T-helper 17 cell (primary cell): ENCODE results near the gene NRXN2. TPM values are rescaled to one million over a fixed set of nuclear protein-coding genes. Genes with fewer than 3 reads are reported as not detected.

Source experiments
- ATAC-seq: fragments of 150-1000 bp; cut with Tn5 transposase; 2 replicates; pipeline ENCODE4 v1.10.0; 2021; ENCODE audit warnings: mild to moderate bottlenecking, moderate library complexity
- DNase-seq, 3 donors: peaks; one replicate each; pipeline versions ENCODE4 v3.0.0 to v3.0.0-alpha.2; 2020 to 2021
- H3K9me3 ChIP-seq: one replicate; pipeline ENCODE4 v1.7.0; 2013; ENCODE audit warnings: low read length, mild to moderate bottlenecking; ENCODE audit not compliant: control insufficient read depth, poor library complexity, severe bottlenecking
- H3K27ac Mint-ChIP-seq: one replicate; pipeline ENCODE4 v1.8.0; 2022; ENCODE audit warnings: mild to moderate bottlenecking, moderate library complexity, mixed read lengths
- H3K27me3 Mint-ChIP-seq: one replicate; pipeline ENCODE4 v1.8.0; 2022; ENCODE audit warnings: mixed read lengths
- H3K36me3 Mint-ChIP-seq: one replicate; pipeline ENCODE4 v1.8.0; 2022; ENCODE audit warnings: low read depth, mixed read lengths
- H3K4me1 Mint-ChIP-seq: one replicate; pipeline ENCODE4 v1.8.0; 2022; ENCODE audit warnings: mild to moderate bottlenecking, mixed read lengths
- H3K4me3 Mint-ChIP-seq: one replicate; pipeline ENCODE4 v1.8.0; 2022; ENCODE audit warnings: mild to moderate bottlenecking, moderate library complexity, mixed read lengths
- total RNA-seq, 4 donors: library from RNA in 2 of 4; stranded (reverse) in 2 of 4; gene quantifications; one replicate each; pipeline ENCODE4 v1.2.3 and lab custom pipeline; 2022 to 2026

Gene NRXN2
- total RNA-seq, 2 donors from 2014 or later = 0.21 to 0.32 TPM

DNA sequence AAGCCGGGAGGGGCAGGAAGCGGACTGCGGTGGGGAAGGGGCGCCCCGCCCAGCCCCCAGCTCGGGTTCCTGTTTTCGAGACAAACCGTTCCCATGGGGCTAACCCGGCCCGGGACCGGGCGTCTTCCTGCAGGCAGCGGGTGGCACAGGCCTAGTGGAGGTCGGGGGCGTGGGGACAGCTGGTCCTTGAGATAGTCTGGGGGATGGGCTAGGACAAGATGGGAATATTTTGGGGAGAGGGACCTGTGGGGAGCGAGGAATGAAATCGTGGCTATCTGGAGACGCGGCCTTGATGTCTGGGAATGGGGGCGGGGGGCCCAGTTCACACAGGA lies 22.2 kb upstream of the NRXN2 start:
- ATAC-seq = peak; percentile 45
- H3K27me3 Mint-ChIP-seq = no peaks in the 10 kb centered on the region
- peak overlapping the region; percentile 98 for H3K27ac Mint-ChIP-seq
- peak overlapping the region; percentile 98 for H3K4me3 Mint-ChIP-seq
- DNase-seq = peak; percentile 72 to 80 (median 72)
- H3K4me1 Mint-ChIP-seq = peaks cover 39% of the 10 kb centered on the region
- H3K36me3 Mint-ChIP-seq = peaks cover 13% of the 10 kb centered on the region
- no peaks in the 10 kb centered on the region for H3K9me3 ChIP-seq

DNA sequence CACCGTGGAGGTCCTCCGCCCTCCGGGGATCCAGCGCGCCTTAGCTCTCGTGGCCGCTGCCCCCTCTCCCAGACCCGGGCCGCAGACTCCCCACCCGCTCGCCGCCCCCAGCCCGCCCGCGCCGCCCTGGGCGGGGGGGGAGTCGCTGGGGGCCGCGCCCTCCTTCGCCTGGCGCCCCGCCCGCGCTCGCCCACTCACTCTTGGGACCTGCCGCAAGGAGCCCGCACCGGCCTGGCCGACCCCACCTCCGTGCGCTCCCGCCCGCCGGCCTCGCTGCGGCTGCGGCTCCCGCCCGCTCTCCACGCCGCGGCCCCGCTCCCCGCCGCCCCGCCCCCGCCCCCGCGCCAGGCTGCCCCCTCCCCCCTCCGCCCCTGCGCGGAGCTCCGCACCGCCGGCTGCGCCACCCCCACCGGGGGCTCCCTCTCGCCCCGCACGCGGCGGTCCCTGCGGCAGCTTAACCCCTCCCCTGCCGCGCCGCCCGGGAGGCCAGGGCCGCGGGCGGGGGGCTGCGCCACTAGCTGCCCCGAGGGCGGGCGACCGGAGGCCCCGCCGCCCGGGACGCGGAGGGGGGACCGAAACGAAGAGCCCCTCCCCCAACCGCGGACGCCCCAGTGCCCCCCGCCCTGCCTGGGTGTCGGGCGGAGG lies 21.7 kb upstream of the NRXN2 start:
- Mint-ChIP-seq H3K4me1 (peaks cover 40% of the 10 kb centered on the region), H3K36me3 (peaks cover 13% of the 10 kb centered on the region), H3K27me3 (no peaks in the 10 kb centered on the region), H3K4me3 (peak overlapping the region; percentile 99), H3K27ac (peak overlapping the region; percentile 98)
- ATAC-seq (peak; percentile 1), DNase-seq (peak in 2 of 3 donors; percentile 42 to 52)
- H3K9me3 ChIP-seq = no peaks in the 10 kb centered on the region

DNA sequence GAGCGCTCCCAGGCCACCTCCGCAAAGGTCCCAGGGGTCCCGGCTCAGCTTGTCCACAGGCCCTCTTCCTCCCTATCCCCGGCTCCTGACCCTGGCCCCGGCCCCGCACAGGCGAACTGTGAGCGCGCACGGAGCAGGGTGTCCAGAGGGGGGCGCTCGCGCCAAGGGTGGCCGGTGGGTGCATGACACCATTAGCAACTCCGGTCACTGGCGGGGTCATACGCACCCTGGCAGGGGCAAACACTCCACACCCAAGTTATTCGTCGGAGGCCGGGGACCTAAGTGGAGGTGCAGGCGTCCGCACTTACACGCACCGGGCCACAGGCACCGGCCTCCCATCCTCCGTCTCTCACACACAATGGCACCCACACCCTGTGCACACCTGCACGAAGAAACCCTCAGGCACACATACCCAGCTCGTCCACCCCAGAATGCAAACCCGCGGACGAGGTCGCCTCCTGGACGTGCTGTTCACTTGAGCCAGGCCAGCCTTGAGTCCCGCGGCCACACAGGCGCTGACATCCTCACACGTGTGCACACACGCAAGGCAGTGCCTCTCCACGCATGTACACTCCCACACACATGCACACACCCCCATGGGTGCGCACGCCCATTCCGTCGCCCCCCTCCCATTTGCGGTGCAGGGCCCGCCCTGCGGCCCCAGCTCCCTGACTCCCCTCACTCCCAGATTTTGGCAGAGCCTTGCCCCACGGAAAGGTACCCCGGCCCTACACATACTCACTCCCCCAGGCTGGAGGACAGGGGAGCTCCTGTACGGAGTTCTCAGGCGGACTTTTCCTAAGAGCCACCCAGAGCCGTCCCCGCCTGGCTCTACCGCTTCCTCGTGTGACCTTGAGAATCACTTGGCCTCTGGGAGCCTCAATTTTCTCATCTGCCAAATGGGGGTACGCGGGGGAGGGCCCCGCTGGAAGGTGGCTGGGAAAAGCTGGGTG lies 20.9 kb upstream of the NRXN2 start, which contains the start of gene RASGRP2:
TSS of gene RASGRP2 (minus strand) at position 552 of the 953 bp plus-strand sequence. CDS start 1,276 bp downstream, outside the sequence.
- no peaks in the 10 kb centered on the region for H3K9me3 ChIP-seq
- H3K36me3 Mint-ChIP-seq = peaks cover 13% of the 10 kb centered on the region
- peak within 1 kb of the TSS; percentile 99 for H3K4me3 Mint-ChIP-seq
- peaks cover 47% of the 10 kb centered on the region for H3K4me1 Mint-ChIP-seq
- DNase-seq (peak; percentile 77 to 90 (median 78)), ATAC-seq (peak; percentile 64)
- peak within 1 kb of the TSS; percentile 98 for H3K27ac Mint-ChIP-seq
- H3K27me3 Mint-ChIP-seq = no peaks in the 10 kb centered on the region

DNA sequence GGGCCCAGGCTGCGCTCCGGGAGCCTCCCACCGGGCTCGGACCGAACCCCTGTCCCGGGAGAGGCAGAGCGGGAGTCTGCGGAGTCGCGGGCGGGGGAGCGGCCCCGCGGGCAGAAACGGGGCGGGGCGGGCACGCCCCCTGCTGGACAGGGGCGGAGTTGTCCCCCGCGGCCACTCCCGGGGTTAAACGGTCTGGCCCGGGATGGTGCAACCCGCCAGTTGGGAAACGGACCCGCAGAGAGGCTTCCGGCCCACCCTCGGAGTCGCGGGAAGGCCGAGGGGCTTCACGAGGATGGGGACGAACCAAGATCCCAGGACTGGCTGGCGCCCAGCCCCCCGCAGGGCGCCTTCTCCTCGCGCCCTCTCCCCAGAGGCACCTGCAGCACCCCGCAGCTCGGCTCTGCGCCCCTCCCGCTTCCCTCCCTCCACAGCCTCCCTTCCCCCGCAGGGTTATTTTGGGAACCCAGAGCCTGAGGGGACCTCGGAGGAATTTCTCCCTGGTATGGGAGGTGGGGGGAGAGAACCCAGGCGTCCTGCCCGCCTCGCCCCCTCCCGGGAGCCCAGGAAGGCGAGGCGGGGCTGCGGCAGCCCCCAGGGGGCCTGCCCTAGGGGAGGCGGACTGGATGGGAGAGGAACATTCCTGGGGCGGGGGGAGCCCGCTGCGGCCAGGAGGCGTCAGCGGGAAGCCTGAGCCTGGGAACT lies 20.0 kb upstream of the NRXN2 start:
- peaks cover 13% of the 10 kb centered on the region for H3K36me3 Mint-ChIP-seq
- ATAC-seq (peak; percentile 17), DNase-seq (peak; percentile 70 to 80 (median 76))
- H3K9me3 ChIP-seq = no peaks in the 10 kb centered on the region
- H3K27ac Mint-ChIP-seq = peak overlapping the region; percentile 98
- H3K4me1 Mint-ChIP-seq = peaks cover 46% of the 10 kb centered on the region
- H3K27me3 Mint-ChIP-seq = no peaks in the 10 kb centered on the region
- H3K4me3 Mint-ChIP-seq = peak overlapping the region; percentile 99

GRCh38 chr11:64742087-64742888 lies 19.3 kb upstream of the NRXN2 start:
- no peak for ATAC-seq
- no peaks in the 10 kb centered on the region for H3K9me3 ChIP-seq

GRCh38 chr11:64741375-64742086 lies 18.5 kb upstream of the NRXN2 start:
- peak overlapping the region; percentile 83 for H3K27ac Mint-ChIP-seq
- no peak for DNase-seq
- H3K36me3 Mint-ChIP-seq = peaks cover 13% of the 10 kb centered on the region
- peaks cover 44% of the 10 kb centered on the region for H3K4me1 Mint-ChIP-seq
- no peak for ATAC-seq
- peak overlapping the region; percentile 99 for H3K4me3 Mint-ChIP-seq
- no peaks in the 10 kb centered on the region for H3K9me3 ChIP-seq
- no peaks in the 10 kb centered on the region for H3K27me3 Mint-ChIP-seq

More at GRCh38 chr11:64742087-64742888, 19.3 kb upstream of the NRXN2 start:
- DNase-seq = no peak
- Mint-ChIP-seq H3K27me3 (no peaks in the 10 kb centered on the region), H3K4me3 (peak overlapping the region; percentile 99), H3K36me3 (peaks cover 13% of the 10 kb centered on the region), H3K4me1 (peaks cover 45% of the 10 kb centered on the region), H3K27ac (peak overlapping the region; percentile 83)

- Mint-ChIP-seq H3K36me3 (peaks cover 13% of the 10 kb centered on the region), H3K4me1 (peaks cover 42% of the 10 kb centered on the region), H3K4me3 (peak overlapping the region; percentile 85), H3K27me3 (no peaks in the 10 kb centered on the region), H3K27ac (no peak overlapping the region)
- H3K9me3 ChIP-seq = no peaks in the 10 kb centered on the region
- ATAC-seq = no peak
- no peak for DNase-seq
These were observed 16.9 kb upstream of the NRXN2 start for GRCh38 chr11:64739871-64740270.

DNA sequence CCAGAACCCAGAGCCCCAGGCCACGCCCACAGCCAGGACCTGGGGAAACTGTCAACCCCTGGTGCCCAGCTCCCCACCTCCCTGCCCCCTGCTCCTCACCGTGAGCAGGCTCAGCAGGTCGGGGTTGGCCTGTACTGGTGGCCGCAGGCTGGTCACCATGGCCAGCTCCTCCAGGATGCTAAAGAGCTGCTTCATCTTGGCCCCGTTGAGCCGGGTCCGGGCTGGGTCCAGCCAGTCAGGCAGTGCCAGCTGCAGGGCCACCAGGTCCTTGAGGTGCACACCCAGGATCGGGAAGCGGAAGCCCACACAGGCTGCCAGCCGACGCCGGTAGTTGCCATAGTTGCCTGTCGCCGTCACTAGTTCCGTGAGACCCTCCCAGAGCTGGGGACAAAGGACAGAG lies 13.7 kb upstream of the NRXN2 start:
- Mint-ChIP-seq H3K27me3 (no peaks in the 10 kb centered on the region), H3K4me3 (no peak overlapping the region), H3K36me3 (peaks cover 8% of the 10 kb centered on the region), H3K27ac (peak overlapping the region; percentile 86), H3K4me1 (peaks cover 29% of the 10 kb centered on the region)
- H3K9me3 ChIP-seq = no peaks in the 10 kb centered on the region
- no peak for DNase-seq
- ATAC-seq = no peak

DNA sequence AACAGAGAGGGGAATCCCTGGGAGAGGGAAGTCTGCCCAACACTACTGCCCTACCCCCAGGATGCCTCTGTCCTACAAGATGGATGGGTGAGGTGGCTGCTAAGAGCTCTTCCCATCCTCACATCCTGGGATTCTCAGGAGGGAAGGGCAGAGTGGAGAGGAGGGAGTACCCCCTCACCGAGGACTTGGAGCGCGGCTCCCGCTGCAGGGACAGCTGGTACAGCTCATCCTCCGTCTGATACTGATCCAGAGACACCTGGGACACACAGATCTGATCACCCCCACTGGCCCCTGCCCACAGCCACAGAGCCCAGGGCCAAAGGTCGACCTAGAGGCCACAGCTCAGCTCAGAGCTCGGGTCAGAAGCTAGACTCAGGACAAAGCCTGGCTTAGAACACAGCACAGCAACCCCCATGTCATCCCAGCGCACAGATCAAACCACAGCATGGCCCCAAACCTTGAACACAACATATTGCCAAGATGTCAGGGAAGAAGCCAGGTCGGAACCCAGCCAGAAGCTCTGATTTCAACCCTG lies 12.8 kb upstream of the NRXN2 start:
- Mint-ChIP-seq H3K36me3 (peaks cover 7% of the 10 kb centered on the region), H3K4me1 (peaks cover 26% of the 10 kb centered on the region), H3K27me3 (no peaks in the 10 kb centered on the region), H3K4me3 (no peak overlapping the region), H3K27ac (peak overlapping the region; percentile 86)
- ATAC-seq (no peak), DNase-seq (no peak)
- H3K9me3 ChIP-seq = no peaks in the 10 kb centered on the region

DNA sequence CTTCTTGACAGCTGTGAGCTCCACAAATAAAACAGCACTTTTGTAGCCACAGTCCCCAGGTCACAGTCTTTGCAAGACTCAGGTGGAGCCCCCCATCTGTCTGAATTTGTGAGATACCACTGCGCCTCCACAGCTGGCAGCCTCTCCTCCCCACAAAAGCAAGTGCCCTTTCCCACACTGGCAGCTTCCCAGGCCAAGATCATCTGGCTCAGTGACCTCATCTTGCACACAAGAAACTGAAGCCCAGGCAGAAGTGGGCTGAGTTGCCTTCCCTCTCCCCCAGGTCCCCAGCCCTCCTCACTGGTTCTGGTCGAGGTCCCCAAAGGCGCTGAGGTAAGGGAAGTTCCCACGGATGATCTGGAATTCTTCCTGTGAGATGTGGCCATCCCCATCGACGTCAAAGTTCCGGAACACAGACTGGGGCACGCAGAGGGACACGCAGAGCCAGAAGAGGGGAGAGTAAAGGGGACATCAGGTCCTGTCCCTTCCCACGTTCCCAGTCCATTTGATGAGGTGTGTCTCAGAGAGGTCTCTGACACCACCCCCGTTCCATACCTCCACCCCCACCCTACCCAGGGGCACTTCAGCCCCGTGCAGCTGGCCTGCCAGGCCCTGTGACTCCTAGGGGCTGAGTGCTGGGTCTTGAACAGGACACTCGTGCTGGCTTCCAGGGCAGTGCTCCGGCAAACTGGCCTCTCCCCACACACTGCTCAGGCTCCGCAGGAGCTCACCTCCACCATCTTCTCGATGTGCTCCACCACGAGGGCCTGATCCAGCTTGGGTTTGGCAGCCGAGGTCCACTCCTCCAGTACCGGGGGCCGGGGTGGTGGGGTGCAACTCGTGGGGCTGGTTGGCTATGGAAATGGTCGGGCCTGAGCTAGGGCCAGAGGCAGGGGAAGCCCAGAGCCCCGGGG lies 12.1 kb upstream of the NRXN2 start:
- no peaks in the 10 kb centered on the region for H3K9me3 ChIP-seq
- DNase-seq (no peak), ATAC-seq (no peak)
- Mint-ChIP-seq H3K27me3 (no peaks in the 10 kb centered on the region), H3K27ac (peak overlapping the region; percentile 86), H3K4me3 (no peak overlapping the region), H3K36me3 (peaks cover 2% of the 10 kb centered on the region), H3K4me1 (peaks cover 20% of the 10 kb centered on the region)

GRCh38 chr11:64731601-64732000 lies 8.6 kb upstream of the NRXN2 start:
- Mint-ChIP-seq H3K27me3 (no peaks in the 10 kb centered on the region), H3K36me3 (peaks cover 5% of the 10 kb centered on the region), H3K4me1 (peaks cover 13% of the 10 kb centered on the region), H3K4me3 (no peak overlapping the region), H3K27ac (no peak overlapping the region)
- ATAC-seq (no peak), DNase-seq (no peak)
- no peaks in the 10 kb centered on the region for H3K9me3 ChIP-seq
